Heart right ventricle (tissue), 16 donors: ENCODE data around the gene SERPINA10. TPM values are rescaled to one million over a fixed set of nuclear protein-coding genes. Genes with fewer than 3 reads are reported as not detected.
"Not testable (repeated sequence)": the region's sequence is repeated elsewhere in the genome, so short reads cannot be mapped to it uniquely, and the experiment has no call there.

Source experiments
- ATAC-seq, 8 donors: fragments of 200-7000 bp; cut with Tn5 transposase; one replicate each; pipeline ENCODE4 v1.9.1; 2020; ENCODE audit warnings: mild to moderate bottlenecking in 8 of 8, moderate library complexity in 8 of 8, moderate number of reproducible peaks in 1 of 8
- DNase-seq, 2 donors: peaks; one replicate each; pipeline ENCODE4 v3.0.0-alpha.2; 2020
- H3K27ac ChIP-seq, 10 donors: fragments of 200-600 bp; sonication (generic) in 2 of 10; one replicate each; pipeline versions ENCODE4 v1.5.0 to v1.8.0; 2020 to 2022; ENCODE audit warnings: mild to moderate bottlenecking in 3 of 10
- H3K27me3 ChIP-seq, 7 donors: fragments of 200-600 bp; one replicate each; pipeline ENCODE4 v1.8.0; 2021 to 2022; ENCODE audit warnings: mild to moderate bottlenecking in 2 of 7
- H3K36me3 ChIP-seq, 9 donors: fragments of 200-600 bp; sonication (generic) in 1 of 9; one replicate each; pipeline versions ENCODE4 v1.5.0 to v1.8.0; 2020 to 2022; ENCODE audit warnings: mild to moderate bottlenecking in 2 of 9
- H3K4me1 ChIP-seq, 9 donors: fragments of 200-600 bp; sonication (generic) in 1 of 9; one replicate each; pipeline versions ENCODE4 v1.5.0 to v1.8.0; 2020 to 2022; ENCODE audit warnings: mild to moderate bottlenecking in 4 of 9
- H3K4me3 ChIP-seq, 10 donors: fragments of 200-600 bp; sonication (generic) in 2 of 10; one replicate each; pipeline versions ENCODE4 v1.5.0 to v1.8.0; 2020 to 2022; ENCODE audit warnings: mild to moderate bottlenecking in 7 of 10, moderate library complexity in 2 of 10
- H3K9me3 ChIP-seq, 11 donors: fragments of 200-600 bp in 10 of 11; sonication (generic) in 2 of 11; one replicate each; pipeline versions ENCODE4 v1.5.0 to v1.8.0; 2013 to 2022; ENCODE audit warnings: mild to moderate bottlenecking in 2 of 11, control low read depth in 1 of 11, moderate library complexity in 1 of 11
- CTCF ChIP-seq, 9 donors: fragments of 200-600 bp; sonication (generic) in 2 of 9; IDR thresholded peaks; one replicate each; pipeline versions ENCODE4 v1.5.0 to v1.8.0; 2021 to 2022; ENCODE audit warnings: antibody characterized with exemption in 9 of 9, mild to moderate bottlenecking in 5 of 9, moderate library complexity in 1 of 9
- WGBS, 2 donors: extraction: QIAGEN DNeasy Blood & Tissue Kit; methylation state at CpG; one replicate each; pipeline ENCODE4 v1.1.7; 2013; ENCODE audit warnings: inconsistent platforms in 1 of 2; 5-methylcytosine and 5-hydroxymethylcytosine counted together
- intact Hi-C, 10 donors: fragments of 100-400 bp; cut with DNase I; formaldehyde crosslinking; loops; one replicate each; pipeline versions ENCODE4 v1.11.1 to v1.14.2; 2022
- polyA plus RNA-seq, 2 donors: library from polyadenylated mRNA; stranded (reverse); fragments of 200-250 nt; gene quantifications; one replicate each; pipeline ENCODE4 v1.2.3, GENCODE V29; 2013
- total RNA-seq, 10 donors: library from RNA; stranded (reverse); fragmentation: NEBNext Ultra II Directional in 3 of 10; extraction: Animal tissue kit (Norgen Biotek cat#: 25700) in 3 of 10; gene quantifications; one replicate each; pipeline versions ENCODE4 v1.2.1 to v1.2.4, GENCODE V29; 2021 to 2023
- donor health status: Arrhythmogenic right ventricular cardiomyopathy.
- donor health status: ischemic (EF 13 %, LVEDD 7.1; RV severe dilation, severe dysfunction).
- donor health status: healthy with polysubstance abuse.
- donor health status: DM: no; HTN: yes; CAD: no.
- donor health status: DM: no; HTN: no; CAD: no.
- donor health status: ischemic (EF 25% LVEDD 6.9; RV normal size, moderate dysfunction).
- donor health status: ischemic (EF 25% LVEDD 5.7; RV mildly dilated, moderate dysfunction).
- donor health status: healthy.
- donor health status: DM: yes; HTN: yes; CAD: no.
- donor health status: Ischemic cardiomyopathy.
- donor health status: ischemic (EF 35%, LVEDD 5.7; RV mildly dilated, moderate dysfunction).
- donor health status: nonischemic (EF 11% LVEDD 7.7; RV severe dilation, severe dysfunction).
- donor health status: DM: yes; HTN: yes; CAD: no.
- donor health status: PGD.
- donor health status: ischemic (EF 29% LVEDD 5.4; RV normal size, mild dysfunction).
- donor health status: nonischemic (EF 23%, LVEDD 6.1; RV moderate dilation, normal function).

The SERPINA10 gene
- total and polyA plus RNA-seq, 12 donors = not detected

- ATAC-seq = no peak
- peaks cover 0 to 19% (median 4%) of the 10 kb centered on the region in 7 donors for H3K27me3 ChIP-seq
- H3K4me3 ChIP-seq = no peak overlapping the region
- H3K36me3 ChIP-seq = no peaks in the 10 kb centered on the region
- TF ChIP-seq CTCF (IDR thresholded peaks at IDR 0.05) = no peak
- 92 to 100% methylated on average over 1 of the region's 1 CpG for WGBS, 2 donors
- no peak overlapping the region for H3K27ac ChIP-seq
- peaks cover 0 to 14% (median 3%) of the 10 kb centered on the region in 11 donors for H3K9me3 ChIP-seq
- DNase-seq = no peak
- intact Hi-C loops = no loop called here
- H3K4me1 ChIP-seq = no peaks in the 10 kb centered on the region
These were observed 25.7 kb downstream of the SERPINA10 start for GRCh38 chr14:94267352-94267751.

DNA sequence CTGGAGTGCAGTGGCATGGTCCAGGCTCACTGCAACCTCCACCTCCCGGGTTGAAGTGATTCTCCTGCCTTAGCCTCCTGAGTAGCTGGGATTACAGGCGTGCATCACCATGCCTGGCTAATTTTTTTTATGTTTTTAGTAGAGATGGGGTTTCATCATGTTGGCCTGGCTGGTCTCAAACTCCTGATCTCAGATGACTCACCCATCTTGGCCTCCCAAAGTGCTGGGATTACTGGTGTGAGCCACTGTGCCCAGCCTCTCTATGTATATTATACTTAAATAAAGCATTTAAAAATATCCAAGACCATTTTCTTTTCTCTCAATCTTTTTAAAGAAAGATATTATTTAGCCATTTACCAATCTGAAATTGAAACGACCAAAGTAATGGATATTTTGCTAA is 28.9 kb downstream of the SERPINA10 start:
- H3K9me3 ChIP-seq = peaks cover 0 to 23% (median 4%) of the 10 kb centered on the region in 11 donors
- H3K27me3 ChIP-seq, H3K4me3 ChIP-seq, DNase-seq, intact Hi-C loops, H3K27ac ChIP-seq, ATAC-seq, H3K36me3 ChIP-seq, H3K4me1 ChIP-seq: not testable (repeated sequence)
- 60 to 71% methylated on average over 3 of the region's 3 CpGs for WGBS, 2 donors

- H3K27me3 ChIP-seq = no peaks in the 10 kb centered on the region
- ATAC-seq (no peak), DNase-seq (no peak)
- no peaks in the 10 kb centered on the region for H3K4me1 ChIP-seq
- no peak for TF ChIP-seq CTCF (IDR thresholded peaks at IDR 0.05)
- no peaks in the 10 kb centered on the region for H3K9me3 ChIP-seq
- no peak overlapping the region for H3K27ac ChIP-seq
- intact Hi-C loops = no loop called here
- 90 to 92% methylated on average over 2 of the region's 2 CpGs for WGBS, 2 donors
- no peak overlapping the region for H3K4me3 ChIP-seq
- no peaks in the 10 kb centered on the region for H3K36me3 ChIP-seq
These were observed 48.9 kb downstream of the SERPINA10 start for GRCh38 chr14:94244182-94244581.

GRCh38 chr14:94239406-94239805 is 53.7 kb downstream of the SERPINA10 start:
- Histone ChIP-seq H3K9me3 (no peaks in the 10 kb centered on the region), H3K4me1 (no peaks in the 10 kb centered on the region), H3K4me3 (no peak overlapping the region), H3K27me3 (no peaks in the 10 kb centered on the region), H3K36me3 (no peaks in the 10 kb centered on the region), H3K27ac (no peak overlapping the region)
- no peak for DNase-seq
- intact Hi-C loops = no loop called here
- ATAC-seq = no peak
- no peak for TF ChIP-seq CTCF (IDR thresholded peaks at IDR 0.05)
- 93% methylated on average over 2 of the region's 2 CpGs for WGBS, 2 donors

DNA sequence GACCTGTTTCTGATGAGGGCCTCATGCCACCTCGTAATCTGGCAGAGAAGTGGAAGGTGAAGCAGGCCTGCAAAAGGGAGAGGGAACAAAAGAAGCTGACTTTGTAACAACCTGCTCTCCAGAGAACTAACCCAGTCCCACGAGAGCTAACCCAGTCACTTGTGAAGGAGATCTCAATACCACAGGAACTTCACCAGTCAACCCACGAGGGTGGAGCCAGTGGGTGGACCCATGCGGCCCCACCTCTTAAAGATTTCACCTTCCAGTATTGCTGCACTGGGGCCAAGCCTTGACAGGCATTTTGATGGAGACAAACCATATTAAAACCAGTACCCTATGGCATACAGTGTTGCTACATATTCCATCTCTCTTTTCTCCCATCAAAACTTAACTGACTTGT is 55.1 kb downstream of the SERPINA10 start:
- ATAC-seq (no peak), DNase-seq (no peak)
- Histone ChIP-seq H3K9me3 (no peaks in the 10 kb centered on the region), H3K27me3 (no peaks in the 10 kb centered on the region), H3K36me3 (no peaks in the 10 kb centered on the region), H3K4me3 (no peak overlapping the region), H3K4me1 (no peaks in the 10 kb centered on the region), H3K27ac (no peak overlapping the region)
- intact Hi-C loops = no loop called here
- no peak for TF ChIP-seq CTCF (IDR thresholded peaks at IDR 0.05)
- WGBS, 2 donors = 80 to 81% methylated on average over 4 of the region's 4 CpGs
